Measurements from ENCODE around the gene SCRN1.

The SCRN1 gene

GRCh38 chr7:29989257-29989995 is at the start of gene SCRN1:
Gene SCRN1, minus strand, starts transcription at chr7:29989801. Its CDS starts 20,734 bp downstream, at chr7:29969067.
- in situ Hi-C loops (cut with MboI; ENCODE audit: low sequenced_read_pairs), result no loop called here

- in situ Hi-C loops (cut with MboI; ENCODE audit: low sequenced_read_pairs), result no loop called here
Observed at GRCh38 chr7:30038196-30038980, 48.8 kb upstream of the SCRN1 start.

DNA sequence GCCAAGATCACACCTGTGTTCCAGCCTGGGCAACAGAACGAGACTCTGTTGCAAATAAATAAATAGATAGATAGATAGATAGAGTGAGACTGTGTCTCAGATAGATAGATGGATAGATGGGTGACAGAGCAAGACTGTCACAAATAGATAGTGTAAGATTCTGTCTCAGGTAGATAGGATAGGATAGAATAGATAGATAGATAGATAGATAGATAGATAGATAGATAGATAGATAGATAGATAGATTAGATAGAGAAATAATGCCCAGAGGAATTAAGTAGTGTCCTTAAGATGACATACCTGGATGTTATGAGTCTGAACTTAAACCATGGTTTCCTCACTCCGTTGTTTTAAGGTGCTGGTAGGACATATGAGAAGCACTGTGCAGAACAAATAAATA is 46.6 kb upstream of the SCRN1 start:
- in situ Hi-C loops (cut with MboI; ENCODE audit: low sequenced_read_pairs), result no loop called here

GRCh38 chr7:30034501-30034900 is 44.9 kb upstream of the SCRN1 start:
- in situ Hi-C loops (cut with MboI; ENCODE audit: low sequenced_read_pairs), result no loop called here

- in situ Hi-C loops (cut with MboI; ENCODE audit: low sequenced_read_pairs), result no loop called here
Observed at GRCh38 chr7:30032310-30033125, 42.9 kb upstream of the SCRN1 start.

DNA sequence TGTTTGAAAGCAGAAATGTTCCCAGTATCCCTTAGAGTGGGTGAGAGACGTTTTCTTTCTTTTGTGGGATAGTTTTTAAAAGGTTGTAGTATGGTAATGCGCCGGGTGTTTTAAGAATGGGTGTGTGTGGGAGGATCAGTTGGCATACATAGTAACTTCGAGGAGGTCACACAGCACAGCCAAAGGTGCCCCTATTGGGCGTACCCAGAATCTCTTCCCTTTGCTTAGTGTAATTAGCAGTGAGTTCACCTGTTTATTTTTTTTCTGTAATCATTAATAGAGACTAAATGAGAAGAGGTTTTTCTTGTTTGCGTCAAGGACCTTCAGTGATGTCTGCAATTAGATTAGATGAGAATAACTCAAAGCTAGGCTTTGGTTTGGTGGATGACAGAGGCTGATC is 40.1 kb upstream of the SCRN1 start:
- in situ Hi-C loops (cut with MboI; ENCODE audit: low sequenced_read_pairs), result no loop called here

GRCh38 chr7:30028749-30029635 is 39.4 kb upstream of the SCRN1 start:
- in situ Hi-C loops (cut with MboI; ENCODE audit: low sequenced_read_pairs), result no loop called here

- in situ Hi-C loops (cut with MboI; ENCODE audit: low sequenced_read_pairs), result no loop called here
Observed at GRCh38 chr7:30028216-30028748, 38.7 kb upstream of the SCRN1 start, which contains the start of gene PLEKHA8. Gene PLEKHA8, plus strand, starts transcription at chr7:30028412. Its CDS starts 351 bp downstream, at chr7:30028763.

DNA sequence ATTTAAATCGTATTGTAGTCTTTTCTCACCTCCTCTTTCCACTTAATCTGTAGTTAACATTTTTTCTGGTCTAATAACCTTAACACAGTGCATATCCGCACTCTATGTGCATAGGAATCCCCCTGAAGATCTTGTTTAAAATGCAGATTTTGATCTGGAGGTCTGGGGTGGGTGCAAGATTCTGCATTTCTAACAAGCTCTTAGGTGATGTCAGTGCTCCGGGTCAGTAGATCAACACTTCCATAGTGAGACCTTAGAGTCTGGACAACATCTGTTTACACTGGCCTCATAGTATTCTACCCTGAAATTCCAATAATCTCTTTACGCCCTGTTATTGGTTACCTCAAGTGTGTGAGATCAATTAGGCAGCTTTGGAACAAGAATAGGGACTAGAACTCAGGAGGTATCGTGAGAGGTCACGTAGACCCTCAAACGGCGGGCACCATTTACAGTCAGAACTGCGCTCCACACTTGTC is 38.2 kb upstream of the SCRN1 start:
- in situ Hi-C loops (cut with MboI; ENCODE audit: low sequenced_read_pairs), result no loop called here

DNA sequence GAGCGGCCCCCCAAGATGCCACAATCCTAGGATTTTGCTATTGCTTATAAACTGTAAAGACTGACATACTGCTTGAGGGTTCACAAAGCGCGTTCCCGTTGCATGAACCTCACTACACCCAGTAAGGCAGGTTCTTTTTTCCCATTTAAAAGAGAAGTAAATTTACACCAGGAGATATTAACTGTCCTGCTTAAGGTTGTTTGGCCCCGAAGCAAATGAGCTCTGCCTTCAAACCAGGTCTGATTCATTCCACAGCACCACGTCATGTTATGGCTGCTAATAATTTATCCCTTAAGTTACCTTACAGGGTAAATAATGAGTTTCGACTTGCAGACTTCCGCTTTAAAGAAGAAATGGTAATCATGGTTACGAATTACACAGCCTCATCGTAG is 37.5 kb upstream of the SCRN1 start:
- in situ Hi-C loops (cut with MboI; ENCODE audit: low sequenced_read_pairs), result no loop called here

GRCh38 chr7:30026229-30027064 is 36.8 kb upstream of the SCRN1 start, which contains the start of gene FKBP14:
Gene FKBP14, minus strand, starts transcription at chr7:30026702. Its CDS starts 194 bp downstream, at chr7:30026508.
- in situ Hi-C loops (cut with MboI; ENCODE audit: low sequenced_read_pairs), result no loop called here

DNA sequence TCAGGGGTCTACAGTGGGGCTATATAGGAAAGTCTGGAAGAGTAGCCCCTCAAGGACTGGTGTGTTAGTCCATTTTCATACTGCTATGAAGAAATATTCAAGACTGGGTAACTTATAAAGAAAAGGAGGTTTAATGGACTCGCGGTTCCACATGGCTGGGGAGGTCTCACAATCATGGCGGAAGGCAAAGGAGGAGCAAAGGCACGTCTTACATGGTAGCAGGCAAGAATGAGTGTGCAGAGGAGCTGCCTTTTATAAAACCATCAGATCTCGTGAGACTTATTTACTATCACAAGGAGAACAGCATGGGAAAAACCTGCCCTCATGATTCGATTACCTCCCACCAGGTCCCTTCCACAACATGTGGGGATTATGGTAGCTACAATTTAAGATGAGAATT is 33.9 kb upstream of the SCRN1 start:
- in situ Hi-C loops (cut with MboI; ENCODE audit: low sequenced_read_pairs), result no loop called here

GRCh38 chr7:30022991-30023390 is 33.4 kb upstream of the SCRN1 start:
- in situ Hi-C loops (cut with MboI; ENCODE audit: low sequenced_read_pairs), result no loop called here

DNA sequence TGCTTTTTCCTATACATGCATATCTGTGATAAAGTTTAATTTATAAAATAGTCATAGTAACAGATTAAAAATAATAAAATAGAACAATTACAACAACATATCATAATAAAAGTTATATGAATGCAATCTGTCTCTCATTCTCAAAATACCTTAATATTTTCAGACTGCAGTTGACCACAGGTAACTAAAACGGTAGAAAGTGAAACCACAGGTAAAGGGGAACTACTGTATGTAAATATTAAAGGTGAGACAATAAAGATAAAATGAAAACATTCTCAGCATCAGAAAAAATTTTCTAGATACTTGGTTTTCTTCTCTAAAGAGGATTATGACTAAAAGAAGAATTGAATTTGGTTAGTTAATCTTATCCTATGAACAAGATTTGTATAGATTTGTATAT is 30.9 kb upstream of the SCRN1 start:
- in situ Hi-C loops (cut with MboI; ENCODE audit: low sequenced_read_pairs), result no loop called here

DNA sequence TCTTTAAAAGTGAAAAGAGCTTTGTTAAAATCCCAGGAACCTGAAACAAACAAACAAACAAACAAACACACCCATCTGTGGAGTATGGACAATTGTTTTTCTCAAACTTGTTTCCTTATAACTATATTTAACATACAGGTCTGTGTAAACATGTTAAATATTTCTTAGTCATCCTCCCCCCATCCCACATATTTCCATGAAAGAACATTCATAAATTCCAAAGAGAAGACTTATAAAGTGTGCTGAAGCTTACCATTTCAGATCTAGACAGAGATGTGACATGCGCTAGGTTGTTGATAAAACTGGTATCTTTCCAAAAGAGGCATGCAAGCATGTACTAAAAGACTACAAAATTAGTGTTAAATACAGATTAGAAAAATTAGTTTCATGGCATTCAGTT is 30.4 kb upstream of the SCRN1 start:
- in situ Hi-C loops (cut with MboI; ENCODE audit: low sequenced_read_pairs), result no loop called here

DNA sequence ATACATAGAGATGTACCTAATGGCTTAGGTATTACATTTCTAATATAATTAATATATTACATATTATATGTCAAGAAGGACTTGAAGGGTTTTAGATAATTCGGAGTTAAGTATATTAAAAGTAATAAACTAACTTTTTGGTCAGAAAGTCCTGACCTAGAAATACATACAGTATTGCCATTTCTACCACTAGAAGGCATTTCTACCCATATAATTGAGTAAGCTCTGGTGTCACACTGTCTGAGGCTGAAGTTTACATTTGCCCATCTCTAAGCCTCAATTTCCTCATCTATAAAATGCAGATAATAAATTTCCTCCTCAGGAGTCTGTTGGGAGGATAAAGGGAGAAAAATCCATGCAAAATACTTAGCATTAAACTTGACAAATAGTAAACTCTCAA is 29.8 kb upstream of the SCRN1 start:
- in situ Hi-C loops (cut with MboI; ENCODE audit: low sequenced_read_pairs), result no loop called here

GRCh38 chr7:30018451-30018850 is 28.9 kb upstream of the SCRN1 start:
- in situ Hi-C loops (cut with MboI; ENCODE audit: low sequenced_read_pairs), result no loop called here

- in situ Hi-C loops (cut with MboI; ENCODE audit: low sequenced_read_pairs), result no loop called here
Observed at GRCh38 chr7:30012757-30013156, 23.2 kb upstream of the SCRN1 start.

DNA sequence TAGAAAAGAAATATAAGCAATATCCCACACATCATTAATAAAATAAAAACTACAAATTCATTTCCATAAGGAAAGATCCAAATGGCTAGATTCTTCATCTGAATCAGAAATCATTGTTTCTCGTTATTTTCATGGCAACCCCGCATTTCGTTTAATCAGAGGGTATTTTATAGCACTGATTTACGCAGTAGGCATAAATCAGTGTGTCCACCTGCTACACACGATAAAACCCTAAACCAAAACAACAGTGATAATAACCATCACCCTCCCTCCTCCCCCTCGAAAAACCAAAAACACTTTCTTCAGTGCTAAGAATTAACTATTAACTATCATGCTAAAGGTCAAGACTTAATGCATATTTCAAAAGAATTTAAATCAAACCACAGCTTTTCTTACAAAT is 20.4 kb upstream of the SCRN1 start:
- in situ Hi-C loops (cut with MboI; ENCODE audit: low sequenced_read_pairs), result no loop called here

Measured in HL-60/S4 treated with phorbol 12-myristate 13-acetate at 8.2 ng/mL for 4 days and 3 days (cell line).